OCI-M1 (cell line): Measurements from ENCODE around the gene ENPP1.
A peak's percentile ranks its signal among the peaks of the same experiment; 100 is the strongest.
"Not testable (repeated sequence)": the region's sequence is repeated elsewhere in the genome, so short reads cannot be mapped to it uniquely, and the experiment has no call there.

Source experiments
- DNase-seq: peaks from one replicate; lab custom pipeline; 2025; lab: John Stamatoyannopoulos, UW

The ENPP1 gene

GRCh38 chr6:131877999-131878789 lies 70.4 kb downstream of the ENPP1 start:
- no peak for DNase-seq

- DNase-seq, result no peak
Observed at GRCh38 chr6:131883016-131883415, 75.2 kb downstream of the ENPP1 start.

DNA sequence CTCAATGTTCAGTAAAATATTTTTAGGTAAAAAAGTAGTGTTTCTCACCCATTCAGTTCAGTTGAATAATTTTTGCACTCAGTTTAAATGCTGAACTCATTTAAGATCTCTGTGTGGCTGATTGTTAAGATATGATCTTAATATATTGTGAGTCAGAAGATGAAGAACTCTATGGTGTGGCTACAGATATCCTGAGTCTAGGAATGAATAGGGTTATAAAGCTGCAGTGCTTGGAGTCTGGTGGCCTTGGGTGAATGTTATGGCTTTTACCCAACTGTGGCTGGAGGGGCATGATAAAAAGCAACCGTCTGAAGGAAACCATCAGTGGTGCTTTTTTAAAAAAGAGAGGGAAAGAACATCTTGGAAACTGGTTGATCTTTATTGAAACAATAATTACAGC lies 77.4 kb downstream of the ENPP1 start:
- DNase-seq, result no peak

GRCh38 chr6:131886517-131886916 lies 78.7 kb downstream of the ENPP1 start:
- no peak for DNase-seq

- no peak for DNase-seq
Observed at GRCh38 chr6:131890091-131890490, 82.3 kb downstream of the ENPP1 start.

GRCh38 chr6:131893198-131893597 lies 85.4 kb downstream of the ENPP1 start:
- DNase-seq, result no peak

DNA sequence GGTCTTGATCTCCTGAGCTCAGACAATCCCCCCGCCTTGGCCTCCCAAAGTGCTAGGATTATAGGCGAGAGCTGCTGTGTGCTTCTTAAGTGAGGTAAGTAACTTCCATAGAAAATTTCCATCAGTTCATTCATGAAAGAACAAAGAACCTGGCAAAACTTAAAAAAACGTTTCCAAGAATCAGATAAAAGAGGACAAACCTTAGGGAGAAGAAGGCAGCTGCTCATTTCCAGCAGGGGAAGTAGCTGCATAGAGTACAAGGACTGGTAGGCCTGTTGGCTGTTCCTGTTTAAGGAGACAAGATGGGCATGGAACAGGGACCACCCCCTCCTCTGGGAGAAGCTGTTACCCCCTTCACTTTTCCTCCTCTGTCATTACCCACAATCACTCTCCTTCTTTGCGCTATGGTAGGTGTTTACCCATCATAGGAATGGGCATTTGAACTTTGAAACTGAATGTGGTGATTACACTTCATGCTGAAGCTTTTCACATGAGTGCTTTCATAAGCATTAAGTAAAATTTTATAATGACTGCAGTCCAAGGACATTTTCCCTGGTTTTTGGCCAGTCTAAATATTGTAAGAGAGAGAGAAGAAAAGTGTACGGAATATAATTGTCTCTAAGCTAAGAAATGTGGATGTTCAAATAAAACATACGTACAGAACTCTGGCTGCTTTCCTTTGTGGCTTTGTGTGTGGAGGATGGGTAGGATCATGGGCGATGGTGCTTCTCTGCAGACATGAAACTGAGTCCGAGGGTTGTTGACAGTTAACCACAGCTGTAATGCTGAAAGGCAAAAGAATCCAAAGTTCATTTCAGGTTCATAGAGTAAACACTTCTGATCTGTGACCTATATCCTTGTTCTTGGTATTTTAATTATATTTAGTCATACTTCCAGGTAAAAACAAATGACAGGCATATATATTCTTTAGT lies 86.9 kb downstream of the ENPP1 start:
- DNase-seq, result no peak

DNA sequence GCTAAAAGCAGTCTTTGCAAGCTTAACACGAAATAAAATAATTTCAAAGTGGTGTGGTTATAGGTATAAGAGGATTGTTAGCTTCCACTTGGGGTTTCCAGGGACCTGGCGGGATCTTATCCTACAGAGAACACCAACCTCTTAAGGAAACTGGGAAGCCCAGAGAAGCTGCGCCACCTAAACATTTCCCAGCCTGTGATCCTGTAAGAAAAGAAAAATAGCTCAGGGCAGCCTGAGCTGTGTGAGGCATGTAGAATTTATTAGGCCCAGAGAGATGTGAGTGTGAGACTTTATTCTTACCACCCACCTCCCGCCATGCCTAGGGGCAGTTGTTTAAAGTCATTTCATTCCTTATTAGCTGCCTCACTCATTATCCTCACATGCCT lies 89.2 kb downstream of the ENPP1 start:
- no peak for DNase-seq

DNA sequence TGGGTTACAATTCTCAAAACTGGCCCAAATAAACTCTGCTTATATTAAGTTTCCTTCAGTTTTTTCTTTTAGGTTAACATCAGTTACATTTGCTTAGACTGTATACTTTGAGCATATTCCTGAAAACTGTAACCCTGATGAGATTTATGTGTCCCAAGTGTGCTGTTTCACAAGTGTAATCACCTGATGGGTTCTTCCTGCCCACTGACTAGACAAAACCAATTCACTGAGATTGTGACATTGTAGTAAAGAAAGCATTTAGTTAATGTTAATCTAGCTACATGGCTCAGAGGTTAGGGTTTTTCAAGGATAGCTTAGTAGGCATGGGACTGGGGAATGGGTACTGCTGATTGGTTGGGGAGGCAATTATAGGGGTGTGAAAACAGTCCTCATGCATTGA lies 89.8 kb downstream of the ENPP1 start:
- DNase-seq, result no peak

DNA sequence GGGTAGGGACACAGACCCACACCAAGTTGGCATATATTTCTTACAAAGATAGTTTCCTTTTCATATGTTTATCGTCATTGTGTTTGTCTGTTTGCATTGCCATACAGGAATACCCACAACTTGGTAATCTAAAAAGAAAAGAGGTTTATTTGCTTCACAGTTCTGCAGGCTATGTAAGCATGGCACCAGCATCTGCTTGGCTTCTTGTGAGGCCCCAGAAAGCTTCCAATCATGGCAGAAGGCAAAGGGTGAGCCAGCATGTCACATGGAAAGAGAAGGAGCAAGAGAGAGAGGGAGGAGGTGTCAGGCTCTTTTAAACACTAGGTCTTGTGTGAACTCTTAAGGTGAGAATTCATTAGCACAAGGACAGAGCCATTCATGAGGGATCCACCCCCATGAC lies 90.9 kb downstream of the ENPP1 start:
- no peak for DNase-seq

DNA sequence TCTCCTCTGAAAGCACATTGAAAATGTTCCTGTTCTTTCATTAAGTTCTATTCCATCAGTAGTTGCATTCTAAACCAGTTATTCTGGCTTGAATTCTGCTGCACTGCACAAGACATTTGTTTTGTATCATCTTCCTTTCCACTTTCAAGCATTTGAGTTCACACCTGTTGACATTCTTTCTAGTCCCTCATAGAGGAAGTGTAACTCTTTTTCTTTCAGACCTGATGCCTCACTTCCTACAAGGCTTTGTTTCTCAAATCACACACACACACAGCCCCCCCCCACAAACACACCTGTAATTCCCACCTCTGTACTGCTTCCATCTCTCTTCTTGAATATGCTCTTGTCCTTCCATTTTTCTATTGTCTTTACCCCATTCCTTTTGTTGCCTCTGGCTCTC lies 92.4 kb downstream of the ENPP1 start:
- no peak for DNase-seq

GRCh38 chr6:131901326-131901873 lies 93.6 kb downstream of the ENPP1 start:
- not testable (repeated sequence) for DNase-seq

DNA sequence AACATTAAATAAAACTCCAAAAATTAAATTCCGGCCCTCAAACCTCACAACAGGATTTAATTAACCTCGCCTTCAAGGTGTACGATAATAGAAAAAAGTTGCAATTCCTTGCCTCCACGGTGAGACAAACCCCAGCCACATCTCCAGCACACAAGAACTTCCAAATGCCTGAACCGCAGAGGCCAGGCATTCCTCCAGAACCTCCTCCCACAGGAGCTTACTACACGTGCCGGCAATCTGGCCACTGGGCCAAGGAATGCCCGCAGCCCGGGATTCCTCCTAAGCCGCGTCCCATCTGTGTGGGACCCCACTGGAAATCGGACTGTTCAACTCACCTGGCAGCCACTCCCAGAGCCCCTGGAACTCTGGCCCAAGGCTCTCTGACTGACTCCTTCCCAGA lies 95.9 kb downstream of the ENPP1 start:
- not testable (repeated sequence) for DNase-seq

- not testable (repeated sequence) for DNase-seq
Observed at GRCh38 chr6:131908787-131909186, 101.0 kb downstream of the ENPP1 start.

- peak; percentile 93 for DNase-seq
Observed at GRCh38 chr6:131909408-131910218, 101.8 kb downstream of the ENPP1 start.

GRCh38 chr6:131910219-131910589 lies 102.4 kb downstream of the ENPP1 start:
- no peak for DNase-seq

DNA sequence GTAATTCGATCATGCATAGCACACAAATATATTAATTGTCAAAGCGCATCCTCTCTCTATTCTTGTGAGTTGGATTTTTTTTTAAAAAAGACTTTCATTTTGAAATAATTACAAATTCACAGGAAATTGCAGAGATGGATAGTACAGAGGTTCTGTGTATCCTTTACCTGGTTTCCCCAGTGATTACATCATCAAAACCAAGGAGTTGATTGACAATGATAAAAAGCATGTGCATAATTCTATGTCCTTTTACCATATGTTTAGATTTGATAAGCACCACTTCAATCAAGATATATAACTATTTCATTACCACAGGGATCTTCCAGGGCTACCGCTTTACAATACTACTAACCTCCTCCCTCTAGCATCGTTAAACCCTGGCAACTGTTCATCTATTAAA lies 103.1 kb downstream of the ENPP1 start:
- no peak for DNase-seq

GRCh38 chr6:131911951-131912350 lies 104.1 kb downstream of the ENPP1 start:
- DNase-seq, result no peak

DNA sequence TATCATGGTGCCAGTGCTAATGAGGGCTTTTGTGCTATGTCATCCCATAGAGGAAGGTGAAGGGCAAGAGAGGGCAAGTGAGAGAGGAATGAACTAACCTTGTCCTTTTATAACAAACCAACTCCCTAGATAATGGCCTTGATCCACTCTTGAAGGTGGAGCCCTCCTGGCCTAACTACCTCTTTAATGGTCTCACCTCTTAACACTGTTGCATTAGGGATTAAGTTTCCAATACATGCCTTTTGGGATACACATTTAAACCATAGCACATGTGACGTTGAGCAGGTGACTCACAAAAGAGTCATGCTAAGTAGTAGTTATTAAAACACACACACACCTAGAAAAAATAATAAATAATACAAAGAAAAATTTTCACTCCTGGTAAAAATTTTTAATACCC lies 106.4 kb downstream of the ENPP1 start:
- DNase-seq, result no peak

GRCh38 chr6:131914967-131915751 lies 107.3 kb downstream of the ENPP1 start:
- DNase-seq, result peak; percentile 90
